Germinal center (tissue), 1 donor: Measurements from ENCODE around the gene KLRC3.
"Not testable (repeated sequence)": the region's sequence is repeated elsewhere in the genome, so short reads cannot be mapped to it uniquely, and the experiment has no call there.

Source experiments
- DNase-seq: peaks from one replicate; pipeline ENCODE4 v3.0.0; 2012; ENCODE audit warnings: mixed read lengths, low spot score

Gene KLRC3

DNA sequence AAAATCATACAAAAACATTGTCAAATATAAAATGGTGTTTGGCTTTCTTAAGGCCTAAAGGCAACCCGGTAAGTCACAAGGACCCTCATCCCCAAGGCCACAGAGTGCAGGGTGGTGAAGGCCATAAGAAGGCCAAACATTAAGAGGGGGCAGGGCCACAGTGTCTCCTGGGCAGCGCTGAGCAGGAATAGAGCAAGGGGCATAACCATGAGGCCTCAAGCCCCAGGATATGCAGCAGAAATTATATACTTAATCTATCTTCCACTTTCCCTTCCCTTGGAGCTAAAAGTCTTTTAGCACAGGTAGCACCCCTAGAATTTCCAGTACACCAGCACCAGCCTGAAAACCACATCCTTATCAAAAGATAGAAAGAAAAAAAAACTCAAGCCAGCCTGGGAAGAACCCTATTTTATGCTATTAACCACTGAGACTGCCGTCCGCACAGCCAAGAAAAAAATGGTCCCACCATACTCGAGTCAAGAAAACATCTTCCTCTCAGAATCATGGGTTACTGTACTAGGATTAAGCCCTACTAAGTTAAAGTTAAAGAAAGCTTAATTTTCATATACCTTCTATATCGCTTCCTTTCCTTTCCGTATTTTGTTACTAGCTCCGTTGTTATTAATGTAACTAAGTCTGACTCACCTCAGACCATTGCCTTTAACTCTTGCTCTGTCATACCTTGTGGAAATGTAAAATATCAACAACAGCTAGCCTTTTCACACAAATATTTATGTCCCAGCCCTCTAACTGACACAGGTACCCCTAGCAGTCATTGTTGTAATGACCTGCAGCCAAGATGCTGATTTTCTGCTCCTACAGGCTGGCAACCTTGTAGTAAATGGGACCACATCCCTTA, 50.6 kb downstream of the KLRC3 start:
- no peak for DNase-seq

DNA sequence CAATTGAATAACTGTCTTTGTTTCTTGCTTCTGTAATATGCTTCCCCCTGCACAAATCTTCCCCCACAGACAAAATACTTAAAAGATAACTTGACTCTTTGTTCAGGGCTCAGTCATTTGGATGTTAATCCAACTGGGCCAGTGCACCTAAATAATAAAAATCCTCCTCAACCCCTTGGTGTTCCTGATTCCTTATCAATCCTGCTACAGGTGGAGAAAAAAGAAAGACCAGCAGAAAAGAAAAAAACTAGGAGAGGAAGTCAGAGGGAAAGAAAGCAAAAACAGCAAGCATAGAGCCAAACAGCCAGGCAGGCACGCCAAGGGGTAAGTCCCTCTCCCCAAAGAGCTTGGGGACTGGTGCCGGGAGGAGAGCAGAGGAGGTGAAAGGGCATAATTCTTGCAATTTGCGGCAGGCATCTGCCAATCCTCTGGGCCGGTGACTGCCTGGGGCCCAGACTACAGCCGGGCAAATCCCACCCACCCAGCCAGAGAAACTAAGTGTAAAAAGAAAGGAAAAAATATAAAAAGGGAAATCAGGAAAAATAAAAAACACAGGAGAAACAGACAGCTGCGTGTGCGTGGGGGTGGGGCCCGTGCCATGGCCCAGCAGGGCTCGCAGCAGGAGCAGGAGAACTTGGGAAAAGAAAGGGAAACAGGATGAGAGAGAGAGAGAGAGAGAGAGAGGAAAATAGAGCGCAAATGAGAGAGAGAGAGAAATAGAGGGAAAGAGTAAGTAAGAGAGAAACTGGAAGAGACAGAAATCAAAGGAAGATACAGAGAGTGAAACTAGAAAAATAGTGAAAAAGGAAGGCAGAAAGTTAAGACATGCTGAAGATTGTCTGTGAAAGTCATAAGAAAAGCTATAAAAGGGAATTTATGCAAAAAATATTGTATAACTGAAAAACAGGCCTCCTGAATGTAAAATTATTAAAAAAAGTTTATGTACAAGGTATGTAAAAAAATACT, 51.9 kb downstream of the KLRC3 start:
- no peak for DNase-seq

DNA sequence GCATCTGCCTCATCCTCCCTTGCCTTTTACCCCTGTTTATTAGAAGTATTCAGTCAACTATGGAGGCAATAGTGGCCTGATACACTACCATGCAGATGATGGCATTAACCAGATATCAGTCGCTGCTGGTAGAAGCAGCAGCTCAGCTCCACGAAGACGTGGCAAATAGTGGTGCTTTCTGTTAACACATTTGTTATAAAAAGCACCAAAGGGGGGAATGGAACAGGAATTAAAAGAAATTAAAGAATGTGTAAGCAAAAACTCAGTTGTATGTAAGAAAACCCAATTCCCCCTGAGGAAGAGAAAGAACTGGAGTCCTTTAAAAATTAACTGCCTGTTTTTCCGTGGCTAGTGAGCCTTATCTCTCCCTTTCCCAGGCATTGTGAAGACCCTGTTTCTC, 52.7 kb downstream of the KLRC3 start:
- not testable (repeated sequence) for DNase-seq

DNA sequence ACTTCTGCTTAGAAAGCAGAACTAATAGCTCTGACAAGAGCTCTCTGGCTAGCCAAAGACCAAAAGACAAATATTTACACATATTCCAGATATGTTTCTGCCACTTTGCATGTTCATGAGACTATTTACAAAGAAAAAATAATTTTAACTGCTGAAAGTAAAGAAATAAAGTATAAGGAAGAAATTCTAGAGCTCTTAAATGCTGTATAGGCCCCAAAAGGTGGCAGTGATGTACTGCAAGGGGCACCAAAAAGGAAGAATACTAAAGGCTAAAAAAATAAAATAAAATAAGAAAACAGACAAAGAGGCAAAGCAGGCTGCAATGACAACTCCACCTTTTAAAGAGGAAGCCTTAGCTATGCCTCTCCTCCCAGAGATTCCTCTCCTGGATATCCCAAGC, 53.5 kb downstream of the KLRC3 start:
- DNase-seq = no peak

DNA sequence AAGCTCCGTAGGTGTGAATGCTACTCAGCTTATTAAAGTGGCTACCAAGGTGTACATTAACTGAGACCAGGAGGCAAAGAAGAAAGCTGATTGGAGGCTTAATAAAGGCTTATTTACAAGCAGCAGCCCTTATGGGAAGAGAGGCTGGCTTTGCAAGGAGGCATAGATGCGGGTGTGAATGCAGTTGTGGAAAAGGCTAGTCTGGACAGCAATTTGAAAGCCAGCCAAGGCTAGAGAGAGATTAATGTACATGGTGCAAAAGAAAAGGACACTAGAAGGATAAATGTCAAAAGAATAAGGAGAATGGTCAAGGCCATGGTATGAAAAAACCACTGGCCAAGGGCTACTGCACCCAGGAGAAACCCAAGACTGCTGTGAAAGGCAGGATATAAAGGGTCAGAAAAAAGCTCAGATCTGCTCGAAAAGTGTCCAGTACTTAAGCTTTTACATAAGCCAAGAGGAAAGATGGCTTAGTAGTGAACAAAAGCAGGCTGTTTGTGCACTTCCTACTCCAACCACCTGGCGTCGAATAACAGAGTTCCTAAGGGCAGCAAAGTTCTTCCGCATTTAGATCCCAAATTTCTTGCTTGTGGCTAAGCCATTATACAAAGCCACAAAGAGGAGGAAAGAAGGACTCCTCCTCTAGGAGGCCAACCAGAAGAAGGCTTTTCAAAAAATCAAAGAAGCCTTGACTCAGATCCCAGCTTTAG, 54.5 kb downstream of the KLRC3 start:
- no peak for DNase-seq

DNA sequence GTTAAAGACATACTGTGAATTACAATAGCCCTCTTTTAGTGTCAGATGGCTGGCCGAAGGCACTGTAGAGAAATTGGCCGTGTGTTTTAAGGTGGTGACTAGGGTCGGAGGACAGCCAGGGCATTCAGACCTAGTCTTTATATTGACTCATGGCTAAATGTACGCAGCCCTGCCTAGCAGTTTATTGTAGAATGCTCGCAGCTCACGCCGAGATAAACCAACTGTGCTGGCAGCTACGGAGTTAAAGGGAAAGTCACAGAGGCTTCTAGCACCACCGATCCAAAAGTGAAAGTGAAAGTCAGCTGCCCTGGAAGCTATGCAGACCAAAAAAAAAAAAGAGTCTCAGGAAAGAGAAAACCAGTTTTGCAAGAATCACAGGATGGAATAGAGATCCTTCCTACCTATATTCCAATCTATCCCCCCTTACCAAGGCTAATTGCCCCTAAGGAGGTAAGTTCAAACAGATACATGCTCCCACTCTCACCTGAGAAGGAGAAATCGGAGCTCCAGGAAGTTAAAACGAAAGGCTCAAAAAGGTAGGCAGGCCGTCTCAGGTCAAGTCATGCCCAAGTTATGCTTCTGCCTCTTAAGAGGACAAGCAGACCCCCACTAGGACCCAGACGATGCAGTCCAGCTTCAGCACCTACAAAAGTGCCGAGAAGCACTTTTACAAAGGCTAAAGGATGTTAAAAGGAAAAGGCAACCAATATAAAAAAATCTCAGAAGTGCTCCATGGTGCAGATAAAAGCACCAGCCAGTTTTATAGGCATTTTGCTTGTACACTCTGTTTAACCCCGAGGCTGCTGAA, 55.4 kb downstream of the KLRC3 start:
- peak; percentile 56 for DNase-seq

DNA sequence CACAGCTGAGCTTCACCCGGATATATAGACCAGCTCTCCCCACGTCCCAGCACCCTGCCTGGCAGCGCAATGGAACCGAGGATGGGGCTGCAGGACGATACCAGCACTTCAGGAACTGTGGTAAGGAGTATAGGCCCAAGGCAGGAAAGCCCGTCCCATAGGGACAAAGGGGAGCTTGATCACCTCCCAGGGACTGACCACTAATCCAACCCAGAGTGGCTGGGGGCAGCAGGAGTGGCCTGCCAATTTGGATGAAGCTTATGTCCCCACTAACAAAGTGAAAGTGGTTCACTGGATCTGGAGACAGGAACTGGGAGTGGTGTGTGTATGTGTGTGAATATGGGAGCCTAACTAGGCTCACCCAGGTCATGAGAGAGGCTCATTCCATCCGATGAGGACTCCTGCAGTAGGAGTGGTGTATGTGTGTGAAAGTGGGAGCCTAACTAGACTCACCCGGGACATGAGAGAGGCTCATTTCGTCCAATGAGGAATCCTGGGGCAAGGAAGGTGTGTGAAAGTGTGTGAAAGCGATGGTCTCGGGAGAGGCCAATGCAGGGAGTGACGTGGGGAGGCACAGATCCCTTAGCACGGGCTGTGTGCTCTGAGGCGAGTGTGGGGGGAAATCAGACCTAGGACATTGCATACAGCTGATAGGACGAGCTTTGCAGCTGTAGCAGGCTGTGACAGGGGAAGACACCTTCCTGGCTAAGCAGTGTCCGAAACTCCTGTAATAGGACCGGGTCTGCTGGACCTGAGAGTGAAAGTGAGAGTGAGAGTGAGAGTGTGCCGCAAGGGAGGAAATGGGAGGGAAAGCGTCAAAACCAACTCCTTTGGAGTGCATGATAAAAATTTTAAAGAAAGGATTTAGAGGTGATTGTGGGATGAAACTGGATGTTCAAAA, 56.2 kb downstream of the KLRC3 start:
- peak; percentile 33 for DNase-seq

DNA sequence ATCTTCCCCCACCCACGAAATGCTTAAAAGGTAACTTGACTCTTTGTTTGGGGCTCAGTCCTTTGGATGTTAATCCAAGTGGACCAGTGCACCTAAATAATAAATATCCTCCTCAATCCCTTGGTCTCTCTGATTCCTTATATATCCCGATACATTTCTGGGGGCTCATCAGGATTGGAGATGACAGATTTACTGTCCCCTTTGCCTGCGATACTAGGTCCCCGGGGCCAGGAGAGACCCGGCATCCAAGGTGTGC, 56.8 kb downstream of the KLRC3 start:
- DNase-seq = no peak

DNA sequence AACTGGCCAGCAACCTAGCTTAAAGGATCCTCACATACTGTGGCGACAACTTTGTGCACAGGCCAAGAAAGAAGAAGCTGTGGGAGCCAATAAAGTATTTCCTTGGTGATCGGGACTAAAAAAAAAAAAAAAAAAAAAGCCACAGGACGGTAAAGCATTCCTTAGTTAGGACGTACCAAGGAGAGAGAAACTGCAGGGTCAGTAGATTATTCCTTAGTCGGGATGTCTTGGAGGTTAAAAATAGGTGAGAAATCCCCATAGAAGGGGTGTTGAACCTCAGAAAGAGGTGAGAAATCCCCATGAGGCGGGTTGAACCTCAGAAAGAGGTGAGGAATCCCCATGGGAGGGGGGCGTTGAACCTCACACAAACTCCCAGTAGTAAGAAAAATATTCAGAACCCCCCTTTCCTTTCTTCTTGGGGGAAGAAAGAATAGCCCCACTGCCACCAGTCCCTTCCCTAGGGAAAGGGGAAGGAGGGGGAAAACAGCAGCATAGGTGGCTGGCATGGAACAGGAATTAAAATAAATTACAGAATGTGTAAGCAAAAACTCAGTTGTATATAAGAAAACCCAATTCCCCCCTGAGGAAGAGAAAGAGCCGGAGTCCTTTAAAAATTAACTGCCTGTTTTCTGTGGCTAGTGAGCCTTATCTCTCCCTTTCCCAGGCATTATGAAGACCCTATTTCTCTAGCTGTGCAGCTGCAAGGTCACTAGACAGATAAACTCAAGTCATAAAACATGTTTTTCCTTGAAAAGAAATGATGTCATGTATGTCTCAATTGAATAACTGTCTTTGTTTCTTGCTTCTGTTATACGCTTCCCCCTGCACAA, 57.4 kb downstream of the KLRC3 start:
- DNase-seq = no peak

DNA sequence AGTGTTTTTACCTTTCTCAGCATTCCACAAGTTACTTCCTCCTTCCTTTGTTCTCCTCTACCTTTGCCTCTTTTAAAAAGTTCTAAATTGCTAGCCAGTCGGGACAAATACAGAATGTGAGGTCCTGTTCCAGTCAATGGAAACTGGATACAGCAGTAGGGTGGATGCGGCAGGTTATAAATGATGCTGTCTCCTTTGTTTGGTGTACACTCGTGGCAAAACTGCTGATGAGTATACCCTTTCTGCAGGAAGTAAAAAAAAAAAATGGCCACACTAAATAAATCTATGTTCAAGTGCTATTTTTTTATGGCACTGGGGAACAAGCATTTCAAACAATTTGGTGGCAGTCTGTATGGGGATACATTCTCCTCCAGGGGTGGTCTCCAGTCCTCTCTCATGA, 58.1 kb downstream of the KLRC3 start:
- no peak for DNase-seq
